Measurements from ENCODE around the gene EZH1.
"Not testable (repeated sequence)": the region's sequence is repeated elsewhere in the genome, so short reads cannot be mapped to it uniquely, and the experiment has no call there.

The EZH1 gene

DNA sequence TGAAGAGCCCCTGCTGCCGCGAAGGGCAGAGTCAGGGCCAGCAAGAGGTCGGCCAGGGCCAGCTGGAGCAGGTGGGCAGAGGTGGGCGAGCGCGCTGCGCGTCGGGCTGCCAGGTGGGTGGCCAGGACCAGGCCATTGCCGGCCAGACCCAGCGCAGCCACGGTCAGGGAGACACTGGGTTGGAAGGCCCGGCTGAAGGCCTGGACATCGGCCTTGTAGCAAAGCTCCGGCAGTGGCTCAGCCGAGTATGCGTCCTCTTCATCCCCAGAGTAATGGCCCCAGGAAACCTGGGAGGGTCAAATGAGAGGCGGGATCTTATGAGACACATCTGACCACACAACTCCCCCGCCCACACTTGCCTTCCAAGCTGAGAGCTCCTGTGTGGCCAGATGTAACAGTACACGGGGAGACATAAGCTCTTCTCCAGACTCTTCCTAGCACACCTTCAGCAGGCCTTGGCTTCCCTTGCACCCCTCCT, 64.5 kb downstream of the EZH1 start:
- FAIRE-seq: no peak

DNA sequence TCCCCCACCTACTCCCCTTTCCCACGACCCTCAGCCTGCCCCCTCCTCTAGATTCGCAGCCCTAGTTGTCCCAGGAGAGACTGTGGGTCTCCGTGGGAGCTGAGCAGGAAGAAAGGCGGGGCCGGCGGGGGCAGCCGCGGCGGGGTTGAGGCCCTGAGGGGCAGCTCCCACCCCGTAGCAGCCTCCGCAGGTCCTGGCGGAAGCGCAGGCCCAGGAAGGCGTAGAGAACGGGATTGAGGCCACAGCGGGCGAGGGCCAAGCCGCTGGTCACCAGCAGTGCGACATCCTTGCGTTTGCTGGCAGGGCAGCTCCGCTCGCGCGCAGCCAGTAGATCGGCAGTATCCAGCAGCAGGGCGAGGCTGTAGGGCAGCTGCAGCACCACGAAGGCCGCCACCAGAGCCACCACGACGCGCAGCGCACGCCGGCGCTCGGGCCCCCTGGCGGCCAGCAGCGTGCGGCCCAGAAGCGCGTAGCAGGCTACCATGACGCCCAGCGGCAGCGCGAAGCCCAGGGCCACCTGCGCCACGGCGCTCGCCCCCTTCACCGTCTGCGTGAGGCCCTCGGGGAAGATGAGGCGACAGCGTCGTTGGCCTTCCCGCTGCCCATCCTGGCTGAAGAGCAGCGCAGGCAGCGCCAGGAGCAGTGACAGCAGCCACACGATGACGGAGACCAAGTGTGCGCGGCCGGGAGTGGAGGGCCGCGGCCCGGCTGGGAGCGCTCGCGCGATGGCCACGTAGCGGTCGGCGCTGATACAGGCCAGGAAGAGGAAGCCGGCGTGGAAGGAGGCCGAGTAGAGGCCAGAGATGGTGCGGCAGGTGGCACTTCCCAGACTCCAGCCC, 65.1 kb downstream of the EZH1 start:
- no peak for FAIRE-seq

DNA sequence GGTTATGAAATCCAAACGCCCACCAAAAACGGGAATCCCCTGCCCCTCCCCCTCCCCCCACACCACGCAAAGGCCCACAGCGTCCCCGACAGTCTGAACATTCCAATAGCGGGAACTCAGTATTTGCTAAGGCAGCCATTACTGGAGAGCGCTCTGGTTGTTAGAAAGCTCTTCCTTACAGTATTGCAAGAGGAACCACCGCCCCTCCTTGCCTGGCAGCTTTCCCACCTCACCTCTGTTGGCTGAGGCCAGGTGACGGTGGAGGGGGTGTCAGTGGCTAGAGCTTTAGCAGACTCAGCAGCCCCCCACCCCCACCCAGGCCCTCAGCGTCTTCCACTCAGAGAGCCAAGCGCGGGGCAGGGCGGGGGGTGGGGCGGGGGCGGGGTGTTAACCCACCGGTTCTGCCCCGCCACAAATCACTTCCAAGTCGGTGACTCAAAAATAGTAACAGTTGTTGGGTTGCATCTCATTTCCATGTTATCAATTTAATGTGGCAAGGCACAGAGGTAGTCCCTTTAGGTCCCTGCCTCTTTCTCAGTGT, 65.8 kb downstream of the EZH1 start:
- FAIRE-seq: no peak

DNA sequence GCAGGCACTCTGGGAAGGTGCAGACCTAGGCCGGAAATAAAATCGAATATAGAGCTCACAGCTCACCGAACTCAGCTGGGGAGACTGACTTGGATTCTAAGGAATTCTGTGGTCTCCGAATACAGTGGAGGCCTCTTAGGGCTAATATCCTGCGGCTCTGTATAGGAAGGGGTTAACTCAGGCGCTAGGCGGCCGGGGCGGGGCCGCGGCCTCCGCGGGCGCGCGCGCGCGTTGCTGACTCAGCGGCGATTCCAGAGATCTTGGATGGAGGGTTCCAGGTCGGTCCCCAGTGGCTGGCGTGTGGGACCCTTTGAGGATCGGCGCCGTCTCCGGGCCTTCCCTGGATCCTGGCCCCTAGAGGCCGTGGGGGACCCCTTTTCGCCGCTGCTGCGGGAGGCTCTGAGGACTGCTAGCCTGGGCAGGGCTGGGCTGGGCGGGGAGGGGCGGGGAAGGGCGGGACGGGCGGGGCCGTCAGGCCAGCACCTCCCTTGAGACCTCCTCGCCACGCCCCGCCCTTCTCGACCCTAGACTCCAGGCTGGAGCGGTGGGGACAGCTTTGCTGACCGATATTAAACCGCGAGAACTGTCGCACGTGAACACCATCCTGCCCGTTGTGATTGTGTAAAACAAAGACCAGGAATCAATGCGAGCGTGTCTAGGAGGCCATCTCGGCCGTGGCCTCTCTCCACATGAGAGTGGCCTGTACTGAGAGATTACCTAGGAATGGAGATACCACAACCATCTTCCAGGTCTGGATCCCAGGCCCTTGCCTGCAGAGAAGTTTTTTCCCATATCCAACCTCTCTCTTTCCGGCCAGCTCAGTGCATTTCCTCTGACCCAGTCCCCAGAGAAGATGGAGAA, 66.7 kb downstream of the EZH1 start:
- FAIRE-seq: no peak

DNA sequence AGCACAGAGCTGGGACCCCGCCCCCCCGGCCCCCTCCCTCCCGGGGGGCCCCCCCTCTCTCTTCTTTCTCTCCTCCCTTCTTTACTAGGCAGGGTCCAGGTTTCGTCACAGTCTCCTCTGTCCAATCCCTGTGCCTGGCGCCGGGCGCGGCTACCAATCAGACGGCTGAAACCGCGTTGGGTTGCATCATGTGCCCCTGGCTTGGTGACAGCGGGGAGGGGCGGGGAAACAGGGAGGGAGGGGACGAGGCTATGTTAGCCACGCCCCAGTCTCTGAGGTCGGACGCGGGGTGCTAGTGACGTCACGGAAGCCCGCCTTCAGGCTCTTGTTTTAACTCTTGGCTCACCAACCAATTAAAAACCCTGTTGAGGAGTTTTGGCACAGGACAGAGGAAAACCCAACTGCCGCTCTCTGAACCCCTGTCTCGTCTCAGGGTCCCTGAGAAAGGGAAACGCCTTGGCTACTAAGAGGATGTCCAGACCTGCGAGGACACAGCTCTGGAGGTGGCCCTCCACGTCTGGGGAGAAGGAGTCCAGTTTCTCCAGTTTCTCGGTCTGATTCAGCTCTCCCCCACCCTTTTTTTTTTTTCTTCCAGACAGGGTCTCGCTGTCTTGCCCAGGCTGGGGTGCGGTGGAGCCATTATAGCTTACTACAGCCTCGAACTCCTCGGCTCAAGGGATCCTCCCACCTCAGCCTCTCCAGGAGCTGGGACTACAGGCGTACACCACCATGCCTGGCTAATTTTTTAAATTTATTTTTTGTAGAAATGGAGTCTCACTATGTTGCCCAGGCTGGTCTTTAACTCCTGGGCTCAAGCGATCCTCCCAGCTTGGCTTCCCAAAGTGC, 67.6 kb downstream of the EZH1 start:
- peak; percentile 33 for FAIRE-seq

DNA sequence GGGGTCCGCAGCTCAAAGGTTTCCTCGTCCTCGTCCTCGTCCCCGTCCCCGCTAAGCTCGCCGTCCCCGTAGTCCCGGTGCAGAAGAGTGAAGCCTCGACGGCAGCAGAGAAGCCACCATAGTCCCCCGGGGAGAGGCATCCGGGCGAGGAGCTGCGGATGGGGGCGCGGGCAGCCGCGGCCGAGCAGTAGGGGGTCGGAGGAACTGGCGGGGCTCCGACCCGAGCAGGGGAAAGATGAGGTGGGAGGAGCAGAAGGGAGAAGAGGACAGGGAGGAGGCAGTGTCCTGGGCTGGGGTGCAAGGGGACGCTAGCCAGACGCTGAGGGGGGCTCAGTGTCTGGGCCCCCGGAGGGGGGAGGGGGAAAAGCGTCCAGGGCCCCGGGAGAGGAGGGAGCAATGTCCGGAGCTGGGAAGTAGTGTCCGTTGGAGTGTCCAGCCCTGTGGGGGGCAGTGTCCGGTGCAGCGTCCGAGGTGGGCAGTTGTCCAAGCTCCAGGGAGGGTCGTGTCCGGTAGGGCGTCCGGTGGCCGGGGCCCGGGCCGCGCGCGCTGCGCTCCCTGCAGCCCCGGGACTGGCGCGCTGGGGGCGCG, 68.3 kb downstream of the EZH1 start, which contains the start of gene PLEKHH3:
Gene PLEKHH3, minus strand, starts transcription at position 571 of the 588 bp plus-strand sequence. Its CDS starts 431 bp downstream, at position 140.
- FAIRE-seq: no peak

DNA sequence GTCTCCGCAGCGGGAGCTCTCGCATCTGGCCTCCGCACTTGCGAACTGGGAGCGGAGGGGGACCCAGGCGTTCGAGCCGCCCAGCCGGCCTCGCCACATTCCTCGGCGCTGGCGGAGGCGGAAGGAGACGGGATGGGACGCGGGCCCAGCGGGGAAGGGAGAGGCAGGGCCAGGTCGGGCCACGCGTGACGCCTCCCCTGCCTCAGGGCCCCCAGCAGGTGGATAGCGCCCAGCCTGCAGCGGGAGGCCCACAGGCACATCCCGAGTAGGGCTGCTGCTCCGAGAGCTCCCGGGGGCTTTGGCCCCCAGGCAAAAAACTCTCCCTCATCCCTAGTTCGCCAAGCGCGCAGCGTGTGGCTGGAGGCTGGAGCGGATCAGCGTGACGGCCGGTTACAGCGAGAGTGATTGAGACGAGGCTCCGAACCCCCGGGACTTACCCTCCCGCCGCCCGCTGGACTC, 68.8 kb downstream of the EZH1 start:
- FAIRE-seq: no peak

DNA sequence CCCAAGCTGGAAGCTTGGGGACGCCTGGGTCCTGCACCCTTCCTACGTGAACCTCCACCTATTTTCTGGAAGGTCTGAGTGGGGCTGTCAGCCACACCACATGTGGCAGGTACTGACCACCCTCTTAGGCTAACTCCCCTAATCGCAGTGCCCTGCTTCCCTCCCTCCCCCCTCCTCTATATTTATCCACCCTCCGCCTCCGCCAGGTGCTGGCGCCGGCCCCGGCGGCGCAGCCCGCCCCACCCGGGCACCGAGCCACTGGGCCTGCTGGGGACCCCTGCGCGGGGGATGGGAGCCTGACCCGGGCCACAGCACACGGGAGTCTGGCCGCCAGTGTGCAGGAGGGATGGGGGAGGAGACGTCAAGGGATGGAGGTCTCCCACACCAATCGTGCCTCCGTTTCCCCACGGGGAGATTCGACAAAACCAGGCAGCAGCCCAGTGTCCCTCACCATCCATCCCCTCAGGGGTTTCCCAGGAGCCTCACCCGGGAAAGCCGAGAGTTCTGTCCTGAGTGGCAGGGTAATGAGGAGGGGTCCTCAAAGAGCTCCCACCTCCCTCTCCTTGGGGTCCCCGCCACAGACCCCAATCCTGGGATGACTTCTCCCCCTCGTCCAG, 69.4 kb downstream of the EZH1 start:
- no peak for FAIRE-seq

DNA sequence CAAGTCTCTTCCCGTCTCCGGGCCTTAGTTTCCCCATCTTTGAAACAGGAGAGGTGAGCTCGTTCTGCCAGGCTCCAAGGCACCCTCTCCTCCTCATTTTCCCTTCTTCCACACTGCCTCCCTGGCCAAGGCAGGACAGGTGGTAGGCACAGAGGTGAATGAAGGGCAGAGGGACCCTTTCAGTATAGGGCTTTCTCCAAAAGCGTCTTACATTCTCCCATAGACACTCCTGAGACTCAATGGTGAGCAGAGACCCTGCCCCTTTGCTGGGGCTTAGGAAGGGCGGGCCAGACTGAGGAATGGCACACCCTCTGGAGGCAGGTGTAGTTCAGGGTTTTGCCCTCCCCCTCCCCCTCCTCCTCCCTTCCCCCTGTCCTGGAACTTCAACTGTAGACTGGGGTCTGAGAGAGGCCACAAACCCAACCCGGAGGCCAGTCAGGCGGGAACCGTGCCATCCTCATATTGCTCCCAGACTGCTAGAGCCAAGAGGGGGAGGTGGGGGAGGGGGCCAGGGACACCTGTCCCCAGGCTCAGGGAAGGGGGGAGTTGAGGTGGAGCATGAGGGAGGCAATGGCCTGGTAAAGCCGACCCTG, 70.0 kb downstream of the EZH1 start:
- no peak for FAIRE-seq

DNA sequence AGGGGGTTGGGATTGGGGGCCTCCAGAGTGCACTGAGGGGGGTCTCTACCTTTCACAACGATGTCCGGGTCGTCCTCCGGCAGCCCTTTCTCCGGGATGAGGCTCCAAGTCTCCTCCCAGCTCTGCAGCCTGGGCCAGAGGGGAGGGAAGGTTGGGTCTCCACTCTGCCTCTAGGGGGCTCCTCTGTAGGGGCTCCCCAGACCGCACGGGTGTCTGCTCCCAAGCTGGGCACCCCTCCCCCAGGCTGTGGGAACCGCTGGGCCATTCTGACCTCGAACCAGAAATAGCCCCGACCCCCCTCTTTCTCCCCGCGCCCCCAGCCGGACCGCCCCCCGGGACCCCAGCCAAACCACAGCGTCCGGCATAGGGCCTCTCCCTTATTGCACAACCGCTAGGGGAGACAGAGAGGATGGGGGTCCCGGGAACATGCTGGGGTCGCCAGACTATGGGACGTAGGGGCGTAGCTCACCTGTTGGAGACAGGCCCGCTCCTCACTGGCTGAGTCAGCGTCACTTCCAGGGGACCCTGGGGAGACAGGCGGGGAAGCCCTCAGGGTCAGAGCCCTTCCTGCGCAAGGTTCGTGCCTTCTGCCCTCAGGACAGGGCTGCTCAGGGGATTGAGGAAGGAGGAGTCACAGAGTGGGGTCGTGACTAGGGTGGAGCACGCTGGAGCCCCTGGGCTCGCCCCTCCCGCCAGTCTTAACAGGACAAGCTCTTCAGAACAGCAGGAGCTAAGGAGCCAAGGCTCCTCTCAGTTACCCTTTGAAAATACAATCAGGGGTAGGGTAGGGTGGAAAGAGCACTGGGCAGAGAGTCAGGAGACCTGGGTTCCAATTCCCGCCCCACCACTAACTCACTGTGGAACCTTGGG, 70.7 kb downstream of the EZH1 start:
- no peak for FAIRE-seq

DNA sequence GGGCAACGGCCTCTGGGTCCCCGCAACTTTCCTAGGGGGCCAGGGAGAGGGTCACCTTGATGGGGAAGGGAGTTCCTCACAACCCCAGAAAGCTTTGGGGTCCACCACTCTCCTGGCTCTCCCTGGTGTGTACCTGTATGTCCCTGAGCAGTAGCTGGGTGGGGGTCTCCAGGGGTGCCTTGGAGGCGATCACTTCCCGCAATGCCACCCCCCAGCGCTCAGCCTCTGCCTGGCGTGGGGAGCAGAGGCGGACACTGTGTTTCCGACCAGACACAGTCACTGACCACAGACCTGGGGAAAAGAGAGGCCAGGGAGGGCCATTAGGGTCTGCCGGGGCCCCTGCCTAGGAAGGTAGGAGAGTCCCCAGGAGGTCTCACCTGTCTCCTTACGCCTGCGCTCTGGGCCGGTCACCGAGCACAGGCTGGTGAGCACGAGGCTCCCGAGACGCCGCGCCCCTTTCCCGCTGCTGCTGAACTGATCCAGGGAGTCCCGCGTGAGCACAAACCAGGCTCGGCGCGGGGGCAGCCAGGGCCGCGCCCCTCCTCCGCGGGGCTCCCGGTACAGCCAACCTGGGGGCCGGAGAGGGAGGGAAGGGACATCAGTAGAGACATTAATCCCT, 71.5 kb downstream of the EZH1 start:
- no peak for FAIRE-seq

DNA sequence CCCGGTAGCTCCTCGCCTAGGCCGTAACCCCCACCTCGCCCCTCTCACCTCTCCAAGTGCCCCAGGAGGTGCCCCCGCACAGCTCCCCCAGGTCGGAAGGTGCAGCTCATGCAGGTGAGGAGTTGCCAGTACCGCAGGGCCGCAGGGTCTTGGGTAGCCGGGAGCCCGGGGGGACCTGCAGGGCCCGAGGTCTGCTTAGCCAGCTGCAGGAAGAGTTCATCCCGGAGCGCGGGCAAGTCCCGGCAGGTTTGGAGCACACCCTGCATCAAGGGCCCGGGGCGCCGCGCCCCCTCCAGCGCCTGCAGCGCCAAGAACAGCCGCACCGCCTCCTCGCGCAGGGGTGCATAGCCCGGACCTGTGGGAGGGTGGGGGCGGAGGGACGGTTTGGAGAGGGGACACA, 72.8 kb downstream of the EZH1 start:
- FAIRE-seq: no peak

DNA sequence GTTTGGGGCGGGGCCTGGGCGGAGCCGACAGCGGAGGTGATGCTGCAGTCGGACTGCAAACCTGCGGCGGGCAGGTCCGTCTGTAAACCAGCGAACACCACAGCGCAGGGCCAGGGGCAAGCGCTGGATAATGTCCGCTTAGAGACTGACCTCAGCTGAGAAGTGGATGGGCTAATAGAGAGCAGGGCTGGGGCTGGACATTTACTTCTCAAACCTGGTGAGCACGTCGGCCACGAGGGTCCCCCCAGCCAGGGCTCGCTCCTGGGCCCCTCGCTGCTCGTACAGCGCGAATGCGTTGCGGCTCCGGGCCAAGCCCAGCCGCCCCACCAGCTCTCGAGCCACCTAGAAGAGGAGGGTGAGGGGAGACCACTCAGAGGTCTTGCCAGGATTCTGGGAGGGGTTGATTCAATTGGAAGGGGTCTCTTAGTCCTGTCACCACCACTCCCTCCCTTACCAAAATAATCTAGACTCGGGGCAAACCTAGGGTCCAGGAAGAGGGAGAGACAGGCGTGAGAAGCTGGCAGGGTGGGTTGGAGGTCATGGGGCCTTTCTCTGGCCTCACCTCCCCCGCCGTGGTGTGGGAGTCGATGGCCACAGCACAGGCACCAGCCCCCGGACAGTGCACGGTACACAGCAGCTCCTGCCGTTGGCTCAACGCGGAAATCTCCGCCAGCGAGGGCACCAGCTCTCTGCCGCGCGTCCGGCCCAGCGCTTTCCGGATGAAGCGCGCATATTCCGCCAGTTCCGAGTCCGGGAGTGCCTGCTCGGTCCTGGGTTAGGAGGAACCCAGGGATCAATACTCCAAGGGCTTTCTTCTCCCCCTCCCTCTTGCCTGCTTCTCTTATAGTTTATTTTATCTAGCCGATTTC, 73.8 kb downstream of the EZH1 start:
- FAIRE-seq: no peak

DNA sequence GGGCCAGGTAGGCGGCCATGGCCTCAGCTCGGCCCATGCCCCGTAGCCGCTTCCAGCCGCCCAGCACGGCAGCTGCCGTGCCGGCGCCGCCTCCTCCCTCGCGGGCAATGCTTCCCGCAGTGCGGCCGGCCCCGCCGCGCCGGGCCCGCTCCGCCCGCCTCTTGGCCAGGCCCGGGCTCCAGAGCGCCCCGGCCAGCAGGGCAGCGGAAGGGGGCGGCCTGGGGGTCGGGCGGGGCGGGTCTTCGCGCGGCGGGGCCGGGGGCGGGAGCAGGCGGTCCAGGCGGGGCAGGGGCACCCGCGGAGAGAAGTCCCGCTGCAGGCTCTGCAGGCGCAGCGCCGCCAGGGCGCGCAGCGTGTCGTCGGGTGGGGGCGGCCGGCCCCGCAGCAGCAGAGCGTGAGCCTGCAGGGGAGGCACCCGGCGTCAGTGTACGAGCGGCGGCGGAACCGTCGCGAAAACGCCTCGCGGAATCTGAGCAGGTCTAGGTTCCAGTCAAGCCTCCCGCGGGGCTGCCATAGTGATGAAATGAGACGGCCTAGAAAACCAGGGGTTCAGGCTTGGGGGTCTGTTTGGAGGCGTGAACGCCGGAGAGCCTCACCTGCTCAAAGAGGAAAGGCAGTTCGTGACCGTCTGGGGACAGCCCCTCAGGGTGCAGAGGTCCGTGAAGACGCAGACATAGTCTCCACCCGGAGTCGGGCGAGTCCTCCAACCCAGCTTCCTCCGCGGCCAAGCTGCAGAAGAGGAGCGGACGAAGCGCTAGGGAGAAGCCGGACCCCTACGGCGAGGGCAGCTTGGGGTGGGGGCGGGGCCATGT, 74.7 kb downstream of the EZH1 start:
- no peak for FAIRE-seq

DNA sequence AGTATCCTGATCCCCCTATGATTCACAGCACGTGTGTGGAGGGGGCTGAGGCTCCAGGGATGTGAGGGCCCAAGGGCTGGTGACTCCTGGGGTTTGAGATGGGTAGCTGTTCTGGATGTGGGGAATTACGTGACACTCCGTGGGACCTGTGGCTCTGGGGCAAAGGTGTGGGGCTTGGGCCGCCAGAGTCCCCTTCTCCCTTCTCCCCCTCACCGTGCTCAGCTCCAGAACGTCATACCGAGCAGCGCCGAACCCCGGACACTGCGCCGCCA, 75.2 kb downstream of the EZH1 start:
- FAIRE-seq: no peak

DNA sequence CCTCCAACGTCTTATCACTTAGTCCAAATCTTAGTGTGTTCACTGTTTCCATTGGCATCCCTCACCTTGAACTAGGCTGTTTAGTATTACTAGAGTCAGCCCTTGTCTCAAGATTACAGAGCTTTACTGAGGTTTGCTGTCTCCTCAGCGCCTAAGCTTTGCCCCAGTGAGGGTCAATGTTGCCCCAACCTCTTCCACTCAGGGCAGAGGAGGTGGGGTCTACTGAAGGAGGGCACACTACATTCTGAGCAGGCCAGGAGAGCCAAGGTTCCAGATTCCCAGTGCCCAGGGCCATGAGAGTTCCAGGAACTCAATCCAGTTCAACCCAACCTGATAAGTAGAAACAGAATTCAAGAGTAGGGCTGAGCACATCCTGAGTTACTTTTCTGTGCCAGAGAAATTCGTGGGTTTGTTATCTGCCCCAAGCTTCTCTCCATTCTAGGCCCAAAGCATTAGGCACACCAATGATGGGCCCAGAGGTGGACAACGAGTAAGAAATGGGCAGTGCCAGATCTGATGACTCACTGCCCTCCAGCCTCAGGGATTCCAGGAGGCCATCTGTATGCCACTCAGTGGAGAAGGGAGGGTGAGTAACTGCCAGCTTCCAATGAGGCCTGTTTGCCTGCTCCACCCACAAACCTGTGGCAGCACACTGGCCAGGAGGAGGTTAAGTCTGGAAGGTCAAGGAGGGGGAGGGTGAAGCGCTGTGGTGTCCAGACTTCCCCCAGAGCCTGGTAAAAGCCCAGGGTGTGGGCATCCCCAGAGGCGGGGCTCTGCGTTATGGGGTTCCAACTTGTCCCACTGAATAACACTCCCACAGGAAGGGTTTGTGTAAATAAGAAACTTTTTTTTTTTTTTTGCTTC, 77.5 kb downstream of the EZH1 start:
- no peak for FAIRE-seq

DNA sequence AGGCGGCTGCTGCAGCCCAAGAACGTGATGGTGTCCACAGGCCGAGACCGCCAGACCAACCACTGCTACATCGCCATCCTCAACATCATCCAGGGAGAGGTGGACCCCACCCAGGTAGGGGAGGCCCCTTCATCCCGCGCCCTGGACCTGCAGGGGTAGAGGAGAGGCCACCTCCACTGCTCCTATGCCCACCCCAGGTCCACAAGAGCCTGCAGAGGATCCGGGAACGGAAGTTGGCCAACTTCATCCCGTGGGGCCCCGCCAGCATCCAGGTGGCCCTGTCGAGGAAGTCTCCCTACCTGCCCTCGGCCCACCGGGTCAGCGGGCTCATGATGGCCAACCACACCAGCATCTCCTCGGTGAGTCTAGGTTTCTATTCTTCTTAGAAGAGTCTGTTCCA, 78.7 kb downstream of the EZH1 start:
- not testable (repeated sequence) for FAIRE-seq
